GM18507 (cell line): ENCODE data around the gene TMEM120B.

ENCODE experiments used
- DNase-seq: peaks from one replicate; pipeline ENCODE4 v3.0.0; 2011; ENCODE audit warnings: low read depth; ENCODE audit not compliant: insufficient read length; ENCODE audit errors: extremely low spot score
- FAIRE-seq: peaks from 2 replicates; lab custom pipeline; 2011; peaks lifted over from hg19 to GRCh38; lab: Jason Lieb, UNC

The TMEM120B gene

GRCh38 chr12:121769297-121769830, 56.8 kb downstream of the TMEM120B start:
- DNase-seq = no peak

GRCh38 chr12:121769831-121770301, 57.3 kb downstream of the TMEM120B start:
- DNase-seq (no peak), FAIRE-seq (no peak)

More at GRCh38 chr12:121769297-121769830, 56.8 kb downstream of the TMEM120B start:
- FAIRE-seq = no peak

GRCh38 chr12:121770388-121770787, 57.8 kb downstream of the TMEM120B start:
- DNase-seq = no peak
- no peak for FAIRE-seq

- DNase-seq (no peak), FAIRE-seq (no peak)
Measured at GRCh38 chr12:121770813-121771625, 58.5 kb downstream of the TMEM120B start.

DNA sequence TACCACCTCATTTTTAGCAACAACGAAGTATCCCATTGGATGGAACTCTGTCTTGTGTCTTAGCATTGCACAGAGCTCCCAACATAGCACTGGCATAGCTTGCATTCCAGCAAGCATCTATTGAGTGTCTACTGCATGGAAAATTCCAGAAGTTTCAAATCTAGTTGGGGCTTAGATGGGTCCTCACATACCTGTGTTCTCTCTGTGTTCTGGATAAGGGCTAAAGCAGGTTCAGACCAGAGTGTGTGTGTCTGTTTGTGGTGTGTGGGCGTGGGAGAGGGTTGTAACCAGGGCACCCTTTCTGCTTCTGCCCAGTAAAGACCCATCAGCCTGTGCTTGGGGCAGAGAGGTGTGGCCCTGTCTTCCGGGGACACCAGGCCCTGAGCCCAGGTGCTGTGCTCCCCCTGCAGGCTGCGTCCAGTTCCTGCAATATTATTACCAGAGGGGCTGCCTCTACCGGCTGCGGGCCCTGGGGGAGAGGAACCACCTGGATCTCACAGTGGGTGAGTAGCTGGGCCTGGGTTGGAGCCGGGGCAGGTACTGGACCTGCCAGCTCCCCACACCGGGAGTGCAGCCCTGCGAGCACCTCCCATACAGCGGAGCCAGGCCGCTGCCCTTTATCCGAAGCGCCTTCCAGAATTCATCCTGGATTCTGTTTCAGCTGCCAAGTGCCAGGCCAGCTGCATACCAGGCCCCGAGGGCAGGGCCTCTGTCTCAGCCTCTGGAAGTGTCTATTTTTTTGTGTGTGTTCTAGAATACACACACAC, 60.6 kb downstream of the TMEM120B start:
- DNase-seq = peak; percentile 90
- peak; percentile 94 for FAIRE-seq

DNA sequence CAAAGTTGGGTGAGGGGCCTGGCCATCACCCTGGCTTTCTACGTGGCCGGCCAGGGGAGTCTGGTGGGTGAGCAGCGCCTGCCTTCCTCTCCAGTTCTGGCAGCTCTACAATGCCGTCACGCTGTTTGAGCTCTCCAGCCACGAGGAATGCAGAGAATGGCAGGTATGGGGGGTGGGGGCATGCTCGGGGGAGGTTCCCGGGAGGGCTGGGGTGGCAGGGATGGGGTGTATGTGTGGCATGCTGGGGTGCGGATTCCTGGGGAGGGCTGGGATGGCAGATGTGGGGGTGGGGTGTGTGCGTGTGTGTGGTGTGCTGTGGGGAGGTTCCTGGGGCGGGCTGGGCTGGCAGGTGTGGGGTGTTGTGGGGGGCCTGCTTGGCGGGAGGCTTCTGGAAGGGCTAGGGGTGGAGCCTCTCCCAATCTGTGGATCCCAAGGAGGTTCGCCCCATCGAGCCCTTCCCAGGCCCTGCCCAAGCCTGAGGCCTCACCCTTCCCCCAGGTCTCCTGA, 62.5 kb downstream of the TMEM120B start:
- no peak for FAIRE-seq
- DNase-seq = no peak

DNA sequence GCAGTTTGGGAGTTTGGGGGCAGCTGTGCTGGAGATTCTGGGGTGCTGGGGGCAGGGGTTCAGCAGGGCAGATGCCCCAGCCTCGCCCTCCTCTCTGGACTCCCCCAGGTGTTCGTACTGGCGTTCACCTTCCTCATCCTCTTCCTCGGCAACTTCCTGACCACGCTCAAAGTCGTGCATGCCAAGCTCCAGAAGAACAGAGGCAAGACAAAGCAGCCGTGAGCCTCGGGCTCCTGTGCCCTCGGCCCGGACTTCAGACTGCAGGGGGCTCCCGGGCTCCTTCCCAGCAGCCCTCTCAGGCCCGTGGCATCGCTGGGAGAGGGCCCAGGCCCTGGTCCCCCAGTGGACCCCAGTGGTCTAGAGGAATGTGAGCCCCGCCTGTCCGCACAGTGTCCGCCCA, 62.9 kb downstream of the TMEM120B start:
- FAIRE-seq (no peak), DNase-seq (no peak)

DNA sequence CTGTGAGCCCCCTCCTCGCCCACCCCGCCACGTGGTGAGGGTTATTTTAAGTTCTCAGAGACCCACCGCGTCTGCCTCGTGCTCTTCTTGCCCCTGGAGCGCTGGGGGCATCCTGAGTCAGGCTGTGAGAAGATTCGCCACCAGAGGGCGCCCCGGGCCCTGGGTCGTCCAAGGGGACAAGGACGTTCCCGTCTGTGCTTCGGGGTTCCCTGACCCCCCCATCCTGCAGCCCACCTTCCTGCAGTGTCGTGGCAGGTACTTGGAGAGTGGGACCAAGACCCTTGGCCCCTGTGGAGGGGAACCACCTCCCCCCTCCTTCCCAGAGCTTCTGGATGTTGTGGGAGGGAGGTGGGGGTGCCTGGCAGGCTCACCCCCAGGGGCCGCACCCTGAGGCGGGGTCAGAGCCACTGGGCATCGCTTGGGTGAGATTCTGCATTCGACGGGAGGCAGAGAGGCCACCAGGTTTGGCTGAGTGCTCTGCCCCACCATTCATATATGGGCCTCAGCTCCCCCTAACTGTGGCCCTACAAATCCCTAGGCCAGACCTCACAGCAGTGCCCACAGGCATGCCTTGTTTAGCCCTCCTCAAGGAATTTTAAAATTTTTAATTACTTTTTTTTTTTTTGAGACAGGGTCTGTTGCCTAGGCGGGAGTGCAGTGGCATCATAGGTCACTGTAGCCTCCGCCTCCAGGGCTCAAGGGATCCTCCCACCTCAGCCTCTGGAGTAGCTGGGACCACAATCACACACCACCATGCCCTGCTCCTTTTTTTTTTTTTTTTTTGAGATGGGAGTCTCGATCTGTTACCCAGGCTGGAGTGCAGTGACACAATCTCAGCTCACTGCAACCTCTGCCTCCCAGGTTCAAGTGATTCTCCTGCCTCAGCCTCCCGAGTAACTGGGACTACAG, 63.9 kb downstream of the TMEM120B start:
- peak; percentile 78 for FAIRE-seq
- no peak for DNase-seq

DNA sequence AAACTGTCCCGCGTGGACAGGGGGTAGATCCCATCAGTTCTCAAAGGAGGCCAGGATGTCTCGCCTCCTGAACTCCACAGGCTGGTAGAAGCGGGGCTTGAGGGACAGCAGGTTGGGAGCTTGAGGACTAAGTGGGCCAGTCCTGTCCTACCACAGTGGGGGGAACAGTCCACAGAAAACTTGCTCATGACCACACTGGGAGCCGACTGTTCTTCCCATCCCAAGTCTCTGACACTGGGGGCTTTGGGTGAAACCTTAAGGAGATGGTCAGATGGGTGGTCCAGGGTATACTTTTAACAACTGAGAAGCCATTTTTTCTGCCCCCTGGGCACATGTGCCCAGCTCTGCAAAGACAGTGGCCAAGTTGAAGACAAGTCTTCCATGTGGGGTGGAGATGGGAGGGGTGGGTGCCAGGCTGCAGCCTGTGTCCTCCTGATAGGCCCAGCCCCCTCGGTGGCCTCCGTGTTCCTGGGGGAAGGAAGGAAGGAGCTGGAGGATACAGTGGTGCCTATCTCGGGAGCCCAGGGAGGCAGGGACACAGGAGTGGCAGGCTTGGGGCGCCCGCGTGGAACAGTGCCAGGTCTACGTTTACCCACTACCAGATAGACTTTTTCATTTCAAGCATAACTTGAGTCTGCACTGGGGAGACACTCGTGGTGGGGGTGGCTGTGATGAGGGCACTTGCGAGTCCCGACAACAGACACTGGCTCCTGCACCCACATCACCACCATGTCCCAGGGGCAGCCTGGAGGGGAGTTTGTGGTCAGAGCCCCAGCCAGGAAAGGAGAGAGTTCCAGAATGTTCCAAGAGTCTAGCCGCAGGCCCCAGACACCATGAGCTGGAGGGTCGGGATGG, 66.2 kb downstream of the TMEM120B start:
- no peak for FAIRE-seq

GRCh38 chr12:121779422-121779895, 66.9 kb downstream of the TMEM120B start:
- no peak for FAIRE-seq
- no peak for DNase-seq

More for the DNA sequence above, 66.2 kb downstream of the TMEM120B start:
- no peak for DNase-seq

DNA sequence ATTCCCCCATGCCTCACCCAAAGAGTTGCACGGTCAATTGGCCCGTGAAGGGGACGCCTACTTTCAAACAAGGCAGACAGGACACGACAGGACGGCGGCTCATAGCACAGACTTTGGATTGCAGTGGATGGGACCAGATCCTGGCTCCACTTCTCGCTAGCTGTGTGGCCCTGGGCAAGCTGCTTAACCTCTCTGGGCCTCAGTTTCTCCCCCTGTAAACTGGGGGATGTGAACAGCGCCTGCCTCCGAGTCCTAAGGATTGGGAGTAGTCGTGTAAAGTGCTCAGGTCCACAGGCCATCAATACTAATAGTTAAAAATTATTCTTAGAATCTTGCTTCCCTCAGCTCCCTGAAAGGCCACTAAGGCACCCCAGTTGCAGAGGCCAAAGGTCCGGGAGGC, 67.9 kb downstream of the TMEM120B start:
- no peak for FAIRE-seq

GRCh38 chr12:121781484-121781997, 69.0 kb downstream of the TMEM120B start:
- no peak for DNase-seq
- no peak for FAIRE-seq

More for the DNA sequence above, 67.9 kb downstream of the TMEM120B start:
- no peak for DNase-seq

GRCh38 chr12:121781998-121782979, 69.7 kb downstream of the TMEM120B start:
- FAIRE-seq (peak; percentile 83), DNase-seq (no peak)

GRCh38 chr12:121783766-121784165, 71.2 kb downstream of the TMEM120B start:
- no peak for DNase-seq
- no peak for FAIRE-seq

- FAIRE-seq (no peak), DNase-seq (no peak)
Measured at GRCh38 chr12:121784460-121784859, 71.9 kb downstream of the TMEM120B start.

DNA sequence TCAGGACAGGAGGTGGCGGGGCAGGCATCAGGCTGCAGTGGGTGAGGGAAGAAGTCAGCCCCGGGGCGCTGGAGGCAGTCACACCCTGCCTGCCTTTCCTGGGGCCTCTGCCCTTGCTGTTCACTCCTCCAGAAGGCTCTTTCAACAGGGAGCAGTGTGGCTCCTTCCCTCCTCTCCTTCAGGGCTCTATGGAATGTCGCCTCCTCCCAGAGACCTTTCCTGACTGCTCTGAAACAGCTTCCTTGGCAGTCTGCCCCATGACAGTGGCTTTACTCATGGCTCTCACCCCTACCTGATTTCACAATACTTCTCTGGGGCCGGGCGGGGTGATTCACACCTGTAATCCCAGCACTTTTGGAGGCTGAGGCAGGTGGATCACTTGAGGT, 73.9 kb downstream of the TMEM120B start:
- DNase-seq = no peak
- no peak for FAIRE-seq
